Middle frontal gyrus (tissue), 1 donor: ENCODE data around the gene KCNIP4.

Experiments
- DNase-seq: peaks from one replicate; pipeline ENCODE4 v3.0.0-alpha.2; 2015; ENCODE audit warnings: low spot score; ENCODE audit errors: extremely low spot score

The KCNIP4 gene

GRCh38 chr4:20684852-20685763 is 1263.5 kb downstream of the KCNIP4 start:
- DNase-seq, result peak; percentile 31

- no peak for DNase-seq
Observed at GRCh38 chr4:20683766-20684165, 1264.8 kb downstream of the KCNIP4 start.

- no peak for DNase-seq
Observed at GRCh38 chr4:20682853-20683252, 1265.7 kb downstream of the KCNIP4 start.

- DNase-seq, result no peak
Observed at GRCh38 chr4:20681271-20681670, 1267.3 kb downstream of the KCNIP4 start.

- DNase-seq, result no peak
Observed at GRCh38 chr4:20680736-20681135, 1267.8 kb downstream of the KCNIP4 start.

GRCh38 chr4:20679951-20680350 is 1268.6 kb downstream of the KCNIP4 start:
- no peak for DNase-seq
